ENCODE measurements around the gene CNTRL.
A peak's percentile ranks its signal among the peaks of the same experiment; 100 is the strongest.
"Not testable (repeated sequence)": the region's sequence is repeated elsewhere in the genome, so short reads cannot be mapped to it uniquely, and the experiment has no call there.

CNTRL gene

GRCh38 chr9:121071370-121071755, 3.4 kb upstream of the CNTRL start:
- DNase-seq: peak; percentile 40

DNA sequence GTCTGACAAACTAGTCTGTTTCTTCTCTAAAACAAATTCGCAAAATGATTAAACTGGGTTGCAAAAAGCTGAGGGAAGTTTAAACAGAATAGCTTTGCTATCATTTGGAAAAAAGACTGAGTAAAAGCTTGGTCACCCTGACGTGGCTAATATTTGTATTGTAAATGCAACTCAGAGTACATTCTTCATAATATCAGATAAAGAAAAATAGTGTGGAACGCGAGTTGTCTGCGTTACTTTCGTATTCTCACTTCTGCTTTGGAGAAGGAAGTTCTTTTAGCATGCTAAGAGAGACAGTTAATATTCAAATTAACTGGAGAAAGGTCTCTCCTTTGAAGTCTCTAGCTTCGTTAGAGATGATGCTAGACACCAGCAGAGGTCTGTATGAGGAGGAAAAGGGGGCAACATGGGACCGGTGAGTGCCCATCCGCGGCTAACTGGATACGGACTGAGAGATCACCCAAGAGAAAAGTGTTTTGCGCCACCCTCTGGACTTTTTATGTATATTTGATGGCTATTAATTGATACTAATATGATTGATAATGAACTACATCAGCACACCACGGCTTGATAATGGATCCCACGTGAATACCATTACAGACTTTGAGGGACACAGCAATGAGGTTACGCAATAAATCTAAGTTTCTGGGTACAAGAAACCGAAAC, 2.9 kb upstream of the CNTRL start:
- DNase-seq: peak; percentile 67

- DNase-seq: peak; percentile 52
Measured at GRCh38 chr9:121073038-121073437, 1.7 kb upstream of the CNTRL start.

GRCh38 chr9:121075251-121076036, 689 bp downstream of the CNTRL start:
- peak; percentile 87 for DNase-seq

- DNase-seq: no peak
Measured at GRCh38 chr9:121082075-121082474, 7.3 kb downstream of the CNTRL start.

- no peak for DNase-seq
Measured at GRCh38 chr9:121085661-121086060, 10.9 kb downstream of the CNTRL start.

DNA sequence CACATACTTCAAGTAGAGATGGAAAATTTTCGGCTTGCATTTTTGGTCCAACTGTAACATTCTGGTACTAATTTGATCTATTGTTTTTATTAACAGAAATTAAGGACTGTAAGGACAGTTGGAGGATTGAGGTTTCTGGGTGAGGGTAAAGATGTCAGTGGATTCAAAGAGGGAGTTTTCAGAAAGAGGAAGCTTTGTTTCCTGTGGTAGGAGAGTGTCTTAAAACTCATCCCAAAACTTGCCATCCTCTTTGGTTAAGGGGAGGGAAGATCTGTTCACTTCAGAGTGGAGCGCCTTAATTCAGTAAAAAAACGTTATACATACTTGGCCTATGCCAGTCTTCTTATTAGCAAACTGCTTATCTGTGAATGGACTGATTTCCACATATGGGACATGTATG, 13.8 kb downstream of the CNTRL start:
- no peak for DNase-seq

- not testable (repeated sequence) for DNase-seq
Measured at GRCh38 chr9:121090743-121091142, 16.0 kb downstream of the CNTRL start.

GRCh38 chr9:121095057-121095456, 20.3 kb downstream of the CNTRL start:
- DNase-seq: no peak

DNA sequence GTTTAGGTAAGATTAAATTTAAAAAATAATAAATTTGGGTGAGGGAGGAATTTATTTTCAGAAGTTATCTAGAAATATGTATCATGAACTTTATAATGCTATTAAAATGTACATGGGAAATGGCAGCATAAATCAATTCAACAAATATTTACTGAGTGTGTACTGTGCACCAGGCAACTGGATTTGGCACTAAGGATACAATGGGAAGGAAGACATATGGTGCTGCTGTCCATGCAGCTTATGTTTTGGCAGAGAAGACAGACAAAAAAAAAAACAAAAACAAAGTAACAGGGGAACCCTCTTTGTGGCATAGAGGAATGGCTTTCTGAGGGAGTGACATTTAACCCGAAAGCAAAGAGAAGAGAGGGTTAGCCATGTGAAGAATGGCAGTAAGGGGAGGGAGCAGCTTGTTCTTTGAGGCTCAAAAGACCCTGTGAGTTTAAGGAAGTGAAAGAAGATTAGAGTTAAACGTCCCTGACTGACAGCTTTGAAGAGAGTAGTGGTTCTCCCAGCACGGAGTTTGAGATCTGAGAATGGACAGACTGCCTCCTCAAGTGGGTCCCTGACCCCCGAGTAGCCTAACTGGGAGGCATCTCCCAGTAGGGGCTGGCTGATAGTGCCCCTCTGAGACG, 23.9 kb downstream of the CNTRL start:
- no peak for DNase-seq

DNA sequence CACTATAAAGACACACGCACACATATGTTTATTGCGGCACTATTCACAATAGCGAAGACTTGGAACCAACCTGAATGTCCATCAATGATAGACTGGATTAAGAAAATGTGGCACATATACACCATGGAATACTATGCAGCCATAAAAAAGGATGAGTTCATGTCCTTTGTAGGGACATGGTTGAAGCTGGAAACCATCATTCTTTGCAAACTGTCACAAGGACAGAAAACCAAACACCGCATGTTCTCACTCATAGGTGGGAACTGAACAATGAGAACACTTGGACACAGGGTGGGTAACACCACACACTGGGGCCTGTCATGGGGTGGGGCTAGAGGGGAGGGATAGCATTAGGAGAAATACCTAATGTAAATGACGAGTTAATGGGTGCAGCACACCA, 29.3 kb downstream of the CNTRL start:
- DNase-seq: not testable (repeated sequence)

- no peak for DNase-seq
Measured at GRCh38 chr9:121105531-121105930, 30.8 kb downstream of the CNTRL start.

DNA sequence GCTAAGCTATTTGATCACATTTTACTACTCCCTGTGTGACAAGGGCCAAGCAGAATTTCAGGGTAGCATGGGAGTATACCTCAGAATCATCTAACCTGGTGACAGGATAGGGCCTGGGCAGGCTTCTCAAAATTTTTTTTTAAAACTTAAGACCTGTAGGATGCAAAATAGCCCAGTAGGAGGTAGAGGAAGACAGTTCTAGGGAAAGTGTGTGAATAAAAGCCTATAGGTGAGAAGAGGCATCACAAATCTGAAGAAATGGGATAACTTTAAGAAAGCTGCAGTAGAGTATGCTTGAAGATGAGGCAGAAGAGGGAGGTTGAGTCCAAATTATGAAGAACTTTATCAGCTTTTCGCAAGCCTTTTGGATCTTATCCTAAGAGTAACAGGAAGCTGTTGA, 32.3 kb downstream of the CNTRL start:
- DNase-seq: peak; percentile 8

GRCh38 chr9:121107881-121108280, 33.1 kb downstream of the CNTRL start:
- DNase-seq: no peak

DNA sequence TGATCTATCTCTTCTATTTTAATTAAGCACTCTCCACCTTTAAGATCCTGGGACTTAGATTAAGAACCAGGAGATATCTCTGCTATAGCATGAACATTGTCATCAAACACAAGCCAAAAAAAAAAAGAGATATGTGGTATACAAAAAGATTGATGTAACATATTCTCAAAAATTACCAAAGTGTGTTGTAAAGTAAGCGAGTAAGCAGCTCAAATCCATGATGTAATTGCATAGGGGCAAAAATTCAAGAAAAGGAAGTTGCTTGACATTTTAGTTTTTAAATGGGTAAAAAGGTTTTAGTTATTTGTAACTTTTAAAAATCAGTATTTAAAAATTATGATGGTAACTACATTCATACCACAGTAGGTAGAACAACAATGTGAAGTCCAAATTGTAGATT, 40.7 kb downstream of the CNTRL start:
- no peak for DNase-seq

DNA sequence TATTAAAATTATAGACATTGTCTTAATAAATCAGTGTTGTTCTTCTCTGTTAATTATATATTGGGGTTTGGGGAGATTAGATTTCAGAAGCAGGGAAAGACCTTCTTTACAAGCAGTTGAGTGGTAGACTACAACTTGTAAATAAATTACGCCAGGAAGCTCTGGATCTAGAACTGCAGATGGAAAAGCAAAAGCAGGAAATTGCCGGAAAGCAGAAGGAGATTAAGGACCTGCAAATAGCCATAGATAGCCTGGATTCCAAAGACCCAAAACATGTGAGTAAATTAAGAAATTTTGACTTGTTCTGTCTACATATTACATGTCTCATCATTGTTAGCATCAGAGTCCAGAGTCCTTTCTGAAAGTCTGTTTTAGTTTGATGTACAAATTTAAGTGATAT, 43.5 kb downstream of the CNTRL start:
- DNase-seq: no peak

- no peak for DNase-seq
Measured at GRCh38 chr9:121120386-121120785, 45.6 kb downstream of the CNTRL start.

DNA sequence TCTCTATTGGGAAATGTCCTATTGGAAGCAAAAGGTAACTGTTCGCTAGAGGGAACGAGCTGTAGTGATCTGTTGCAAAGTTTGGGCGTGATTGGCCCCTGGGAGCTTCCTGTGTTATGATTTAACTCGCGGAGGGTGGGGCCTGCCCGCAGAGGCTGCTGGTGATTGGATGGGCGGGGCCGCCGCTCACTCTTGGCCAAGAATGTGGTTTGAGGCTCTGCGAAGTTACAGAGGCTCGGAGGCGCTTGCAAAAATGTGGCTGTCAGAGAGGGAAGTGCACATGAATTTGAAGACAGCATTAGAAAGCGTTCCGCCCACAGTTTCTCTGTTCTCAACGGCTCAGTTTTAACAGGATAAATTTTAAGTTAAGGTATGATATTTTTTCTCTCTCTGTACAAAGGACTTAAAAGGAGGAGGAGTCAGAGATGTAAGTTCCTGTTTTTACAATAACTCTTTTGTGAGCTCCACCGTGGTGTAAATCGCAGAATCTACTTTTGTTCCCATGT, 46.9 kb downstream of the CNTRL start:
- peak; percentile 96 for DNase-seq

DNA sequence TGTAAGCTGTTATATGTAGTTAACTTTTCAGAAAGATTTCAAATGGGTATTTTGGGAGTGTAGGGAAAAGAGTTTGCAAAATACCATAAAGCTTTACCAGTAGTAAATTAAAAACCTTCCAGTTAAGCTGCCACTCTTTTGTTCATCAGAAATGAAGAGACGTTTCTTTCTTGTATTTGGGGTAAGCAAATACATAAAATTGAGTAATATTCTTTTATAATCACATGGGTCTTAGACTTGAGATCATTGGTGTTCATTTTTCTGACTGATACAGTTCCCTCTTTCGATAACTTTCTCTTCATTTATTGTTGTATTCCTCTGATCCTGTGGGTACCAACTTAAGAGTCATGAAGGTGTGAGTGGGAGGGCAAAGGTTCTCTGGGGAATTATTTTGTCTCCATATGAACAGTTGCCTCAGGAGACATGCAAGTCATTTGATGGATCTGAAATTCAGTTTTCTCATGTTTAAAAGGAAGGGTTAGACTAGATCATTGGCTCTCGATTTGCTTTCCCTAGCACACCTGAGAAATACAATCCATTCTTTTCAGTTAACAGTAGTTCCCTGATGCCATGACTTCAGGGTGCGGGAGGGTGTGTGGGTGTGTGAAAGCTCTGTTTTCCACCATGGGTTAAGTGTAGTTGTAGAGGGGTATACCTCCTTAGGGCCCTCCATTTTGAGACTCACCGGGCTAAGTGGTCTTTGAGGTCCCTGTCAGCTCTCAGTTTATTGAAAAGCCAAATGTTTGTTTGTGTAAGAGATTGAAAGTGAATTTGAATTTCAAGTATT, 47.7 kb downstream of the CNTRL start:
- DNase-seq: no peak

DNA sequence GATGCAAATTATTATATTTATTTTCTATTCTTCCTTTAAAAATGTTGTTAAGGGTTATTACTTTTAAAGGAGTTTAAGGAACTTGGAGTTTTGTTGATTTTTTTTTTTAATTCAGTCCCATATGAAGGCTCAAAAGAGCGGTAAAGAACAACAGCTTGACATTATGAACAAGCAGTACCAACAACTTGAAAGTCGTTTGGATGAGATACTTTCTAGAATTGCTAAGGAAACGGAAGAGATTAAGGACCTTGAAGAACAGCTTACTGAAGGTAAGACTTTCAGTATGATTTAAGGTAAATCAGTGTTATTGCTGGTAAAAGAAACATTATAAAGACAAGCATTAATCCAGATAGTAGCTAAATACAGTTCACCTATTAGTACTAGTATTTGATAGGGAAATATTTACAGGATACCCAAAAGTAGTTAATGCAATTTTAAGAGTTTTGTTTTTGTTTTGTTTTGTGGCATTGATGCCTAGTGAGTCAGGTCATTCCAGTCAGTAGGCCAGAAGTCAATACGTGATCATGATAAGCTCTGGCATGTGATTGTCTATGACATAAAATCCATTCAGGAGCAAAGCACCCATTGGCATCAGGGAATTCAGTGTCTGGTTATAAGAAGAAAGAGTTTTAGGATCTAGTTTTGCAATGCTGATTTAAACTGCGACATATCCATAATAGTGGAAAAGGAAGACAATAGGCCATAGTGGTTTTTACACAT, 49.2 kb downstream of the CNTRL start:
- no peak for DNase-seq

- DNase-seq: no peak
Measured at GRCh38 chr9:121125590-121125989, 50.8 kb downstream of the CNTRL start.

GRCh38 chr9:121129384-121129783, 54.6 kb downstream of the CNTRL start:
- DNase-seq: not testable (repeated sequence)
